IMR-90 (cell line): ENCODE measurements around the gene TOMM20. TPM values are rescaled to one million over a fixed set of nuclear protein-coding genes. Genes with fewer than 3 reads are reported as not detected.

Experiments
- ATAC-seq: fragments of 200-7000 bp; cut with Tn5 transposase; 2 replicates; pipeline ENCODE4 v1.9.1; 2020; ENCODE audit warnings: low read depth, mild to moderate bottlenecking, moderate library complexity
- BruUV-seq: library from RNA; stranded (reverse); fragments of 400-500 nt; replicated peaks from 2 replicates; lab custom pipeline; 2021; lab: Mats Ljungman, UMichigan
- CTCF ChIA-PET: fragments of 300-600 bp; formaldehyde crosslinking; extraction: SDS; loops from one replicate; lab custom pipeline; 2021; ENCODE audit warnings: antibody characterized with exemption; lab: Yijun Ruan, JAX
- POLR2A ChIA-PET: fragments of 300-600 bp; sonication (Branson Sonifier 250); formaldehyde crosslinking; loops from one replicate; lab custom pipeline; 2022; ENCODE audit warnings: antibody characterized with exemption; ENCODE audit not compliant: unreplicated experiment; lab: Charles Lee
- DNase-seq: peaks from one replicate; pipeline ENCODE4 v3.0.0; 2013
- H2AFZ ChIP-seq: replicated peaks from 2 replicates; pipeline ENCODE3; 2013; ENCODE audit warnings: low read length, mild to moderate bottlenecking; ENCODE audit not compliant: poor library complexity
- H2AK5ac ChIP-seq: 2 replicates; pipeline ENCODE4 v1.6.1; 2013; ENCODE audit warnings: low read depth, low read length, inconsistent platforms
- H2AK9ac ChIP-seq: replicated peaks from 2 replicates; pipeline ENCODE3; 2013; ENCODE audit warnings: mild to moderate bottlenecking, low read depth, low read length, moderate library complexity; ENCODE audit not compliant: poor library complexity
- H2BK120ac ChIP-seq: 2 replicates; pipeline ENCODE4 v1.6.1; 2013; ENCODE audit warnings: low read depth, low read length, inconsistent platforms
- H2BK15ac ChIP-seq: 3 replicates; pipeline ENCODE4 v1.6.1; 2013; ENCODE audit warnings: low read depth, low read length, inconsistent platforms
- H2BK20ac ChIP-seq: 2 replicates; pipeline ENCODE4 v1.6.1; 2013; ENCODE audit warnings: low read depth, mild to moderate bottlenecking, inconsistent platforms, low read length, moderate library complexity
- H2BK5ac ChIP-seq: 2 replicates; pipeline ENCODE4 v1.6.1; 2013; ENCODE audit warnings: mild to moderate bottlenecking, low read depth, low read length, inconsistent platforms; ENCODE audit not compliant: poor library complexity, severe bottlenecking
- H3K14ac ChIP-seq: replicated peaks from 2 replicates; pipeline ENCODE4 v1.6.1; 2013; ENCODE audit warnings: low read depth, low read length, inconsistent platforms
- H3K18ac ChIP-seq: 2 replicates; pipeline ENCODE4 v1.6.1; 2013; ENCODE audit warnings: low read depth, low read length, control low read depth
- H3K23ac ChIP-seq: 2 replicates; pipeline ENCODE4 v1.6.1; 2013; ENCODE audit warnings: low read depth, low read length, inconsistent platforms
- H3K27ac ChIP-seq: 2 replicates; pipeline ENCODE4 v1.5.1; 2013; ENCODE audit warnings: mild to moderate bottlenecking, control low read depth, low read length; ENCODE audit not compliant: insufficient read depth
- H3K27me3 ChIP-seq: 2 replicates; pipeline ENCODE4 v1.6.1; 2013; ENCODE audit warnings: low read length; ENCODE audit not compliant: control insufficient read depth, insufficient read depth
- H3K36me3 ChIP-seq: 2 replicates; pipeline ENCODE4 v1.6.1; 2013; ENCODE audit warnings: low read length, mixed read lengths; ENCODE audit not compliant: control insufficient read depth, insufficient read depth
- H3K4ac ChIP-seq: 2 replicates; pipeline ENCODE4 v1.6.1; 2013; ENCODE audit warnings: low read depth, low read length, inconsistent platforms
- H3K4me1 ChIP-seq: 2 replicates; pipeline ENCODE4 v1.6.1; 2013; ENCODE audit warnings: low read length, mixed read lengths; ENCODE audit not compliant: control insufficient read depth, insufficient read depth
- H3K4me2 ChIP-seq: 2 replicates; pipeline ENCODE4 v1.6.1; 2013; ENCODE audit warnings: low read depth, mild to moderate bottlenecking, control low read depth, low read length, moderate library complexity
- H3K4me3 ChIP-seq: 2 replicates; pipeline ENCODE4 v1.5.1; 2013; ENCODE audit warnings: low read depth, mild to moderate bottlenecking, control low read depth, low read length, moderate library complexity; ENCODE audit not compliant: insufficient read depth
- H3K56ac ChIP-seq: 2 replicates; pipeline ENCODE4 v1.6.1; 2013; ENCODE audit warnings: low read length, inconsistent platforms; ENCODE audit not compliant: insufficient read depth; ENCODE audit errors: extremely low read depth
- H3K79me1 ChIP-seq, 2 experiments: 2 replicates each; pipeline ENCODE4 v1.6.1; 2013; ENCODE audit warnings: low read length in 2 of 2, inconsistent platforms in 1 of 2, low read depth in 1 of 2
- H3K9ac ChIP-seq: 2 replicates; pipeline ENCODE4 v1.6.1; 2013; ENCODE audit warnings: low read depth, low read length, control low read depth
- H3K9me1 ChIP-seq: 2 replicates; pipeline ENCODE4 v1.6.1; 2013; ENCODE audit warnings: low read length, inconsistent platforms; ENCODE audit not compliant: insufficient read depth
- H3K9me3 ChIP-seq: 2 replicates; pipeline ENCODE4 v1.6.1; 2013; ENCODE audit warnings: low read length; ENCODE audit not compliant: control insufficient read depth, insufficient read depth
- H4K20me1 ChIP-seq: 2 replicates; pipeline ENCODE4 v1.6.1; 2013; ENCODE audit warnings: low read length, inconsistent platforms; ENCODE audit not compliant: insufficient read depth
- H4K5ac ChIP-seq: 2 replicates; pipeline ENCODE4 v1.6.1; 2013; ENCODE audit warnings: mild to moderate bottlenecking, low read depth, low read length, control low read depth
- H4K8ac ChIP-seq, 2 experiments: 2 replicates each; pipeline ENCODE4 v1.6.1; 2013; ENCODE audit warnings: low read depth in 2 of 2, low read length in 2 of 2, control low read depth in 1 of 2, inconsistent platforms in 1 of 2
- H4K91ac ChIP-seq: 2 replicates; pipeline ENCODE4 v1.6.1; 2013; ENCODE audit warnings: low read depth, low read length, inconsistent platforms; ENCODE audit not compliant: insufficient read depth
- CEBPB ChIP-seq: IDR thresholded peaks from 2 replicates; pipeline ENCODE4 v1.6.1; 2012; ENCODE audit warnings: low read depth, low read length, improper control_type of control experiment
- CHD1 ChIP-seq: IDR thresholded peaks from 2 replicates; pipeline ENCODE4 v1.6.1; 2012; ENCODE audit warnings: low read depth, low read length, improper control_type of control experiment
- CTCF ChIP-seq: conservative IDR thresholded peaks from 2 replicates; pipeline ENCODE4 v1.5.1; 2012; ENCODE audit warnings: mild to moderate bottlenecking, low read depth, low read length, improper control_type of control experiment
- ELK1 ChIP-seq: fragments of 150-350 bp; IDR thresholded peaks from 2 replicates; pipeline ENCODE4 v1.6.1; 2016; ENCODE audit warnings: low read depth, mild to moderate bottlenecking, low read length, moderate library complexity, borderline replicate concordance
- FOS ChIP-seq: fragments of 150-350 bp; IDR thresholded peaks from 2 replicates; pipeline ENCODE4 v1.6.1; 2016; ENCODE audit warnings: low read depth, low read length
- MAFK ChIP-seq: IDR thresholded peaks from 2 replicates; pipeline ENCODE4 v1.6.1; 2012; ENCODE audit warnings: low read depth, low read length, improper control_type of control experiment
- MXI1 ChIP-seq: IDR thresholded peaks from 2 replicates; pipeline ENCODE4 v1.6.1; 2012; ENCODE audit warnings: low read depth, mild to moderate bottlenecking, low read length, moderate library complexity, borderline replicate concordance
- NFE2L2 ChIP-seq: fragments of 150-350 bp; IDR thresholded peaks from 2 replicates; pipeline ENCODE4 v1.6.1; 2016; ENCODE audit warnings: low read depth, mild to moderate bottlenecking, low read length
- RAD21 ChIP-seq: IDR thresholded peaks from 2 replicates; pipeline ENCODE4 v1.6.1; 2012; ENCODE audit warnings: low read length, improper control_type of control experiment
- RFX5 ChIP-seq: IDR thresholded peaks from 2 replicates; pipeline ENCODE4 v1.8.0; 2012; ENCODE audit warnings: low read depth, mild to moderate bottlenecking, low read length, moderate library complexity
- SMC3 ChIP-seq: fragments of 150-350 bp; IDR thresholded peaks from 2 replicates; pipeline ENCODE4 v1.6.1; 2016; ENCODE audit warnings: low read depth, mild to moderate bottlenecking, antibody characterized with exemption, low read length, moderate library complexity
- WGBS, 2 experiments: methylation state at CpG; one replicate each; pipeline versions ENCODE4 v1.1.5 to v1.1.7; 2013; ENCODE audit warnings: missing lambda C conversion rate in 2 of 2; ENCODE audit not compliant: insufficient read length in 1 of 2; ENCODE audit errors: extremely low coverage in 2 of 2; 5-methylcytosine and 5-hydroxymethylcytosine counted together
- dilution Hi-C: fragments of 300-500 bp; cut with HindIII; formaldehyde crosslinking; loops from one replicate; pipeline ENCODE4 v1.14.3; 2018; ENCODE audit warnings: low sequenced_read_pairs; ENCODE audit not compliant: unreplicated experiment
- in situ Hi-C: fragments of 300-500 bp; cut with MboI; formaldehyde crosslinking; loops from 3 replicates; pipeline ENCODE4 v1.14.3; 2019; ENCODE audit warnings: low sequenced_read_pairs, inconsistent platforms, mixed read lengths
- intact Hi-C: fragments of 100-400 bp; cut with micrococcal nuclease; formaldehyde crosslinking; loops from 2 replicates; pipeline ENCODE4 v1.10.0; 2022
- polyA plus RNA-seq, 3 experiments: library from polyadenylated mRNA; depleted of rRNA; stranded (reverse); fragments of >200 nt; gene quantifications; 2 replicates each; pipeline ENCODE4 v1.2.3, GENCODE V29; 2012; ENCODE audit warnings: low replicate concordance in 1 of 3
- total RNA-seq: library from RNA; depleted of rRNA; stranded (reverse); fragments of >200 nt; gene quantifications from 2 replicates; pipeline ENCODE4 v1.2.3, GENCODE V29; 2012
- TF ChIP-seq, protein P1 (sequence below): fragments of 150-350 bp; IDR thresholded peaks from 2 replicates; pipeline ENCODE4 v1.6.1; 2017; ENCODE audit warnings: mild to moderate bottlenecking, antibody characterized with exemption, low read length, low read depth

Gene TOMM20
- total and polyA plus RNA-seq, 2 of the 4 experiments (the other 2 are of a cell fraction) = 75.3 to 84.4 TPM

- TF ChIP-seq SMC3 = no peak
These were observed 26.9 kb downstream of the TOMM20 start (continued) for GRCh38 chr1:235101558-235102258.

DNA sequence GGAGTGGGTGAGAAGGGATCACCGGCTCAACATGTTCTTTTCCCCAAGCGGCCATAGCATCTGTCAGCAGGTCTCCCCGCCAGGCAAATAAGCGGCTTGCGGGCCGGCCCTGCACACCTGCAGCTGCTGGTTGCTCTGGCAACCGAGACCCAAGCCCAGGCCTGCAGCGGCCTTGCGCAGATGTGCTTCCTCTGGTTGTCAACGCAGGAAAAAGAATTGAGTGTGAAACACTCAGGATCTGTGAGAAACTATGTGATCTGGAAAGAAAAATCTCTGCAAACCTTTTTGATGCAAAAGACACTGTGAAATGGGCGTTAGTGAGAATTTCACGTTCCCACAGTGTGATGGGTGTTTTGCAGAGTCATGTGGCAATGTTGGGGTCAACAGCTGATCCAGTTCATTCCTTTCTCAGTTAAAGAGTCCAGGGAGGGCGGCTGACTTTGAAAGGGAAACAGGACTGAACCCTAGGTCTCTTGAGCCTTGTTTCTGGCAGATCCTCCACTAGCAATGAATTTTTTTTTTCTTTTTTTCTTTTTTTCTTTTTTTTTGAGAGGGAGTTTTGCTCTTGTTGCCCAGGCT is 28.4 kb downstream of the TOMM20 start:
- H3K9ac ChIP-seq = no peak overlapping the region
- TF ChIP-seq RAD21 (no peak), CEBPB (no peak), SMC3 (no peak), CHD1 (no peak), CTCF (no peak), MXI1 (no peak), NFE2L2 (no peak), ELK1 (no peak), MAFK (no peak), FOS (no peak), RFX5 (no peak)
- TF ChIP-seq, protein P1, sequence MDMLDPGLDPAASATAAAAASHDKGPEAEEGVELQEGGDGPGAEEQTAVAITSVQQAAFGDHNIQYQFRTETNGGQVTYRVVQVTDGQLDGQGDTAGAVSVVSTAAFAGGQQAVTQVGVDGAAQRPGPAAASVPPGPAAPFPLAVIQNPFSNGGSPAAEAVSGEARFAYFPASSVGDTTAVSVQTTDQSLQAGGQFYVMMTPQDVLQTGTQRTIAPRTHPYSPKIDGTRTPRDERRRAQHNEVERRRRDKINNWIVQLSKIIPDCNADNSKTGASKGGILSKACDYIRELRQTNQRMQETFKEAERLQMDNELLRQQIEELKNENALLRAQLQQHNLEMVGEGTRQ = no peak

More for the DNA sequence above, 28.4 kb downstream of the TOMM20 start:
- Histone ChIP-seq H3K79me1 (peaks cover 0 to 8% of the 10 kb centered on the region in 2 experiments; a peak in 1 of 4 replicates), H2AFZ (no peak overlapping the region), H3K4ac (no peak overlapping the region), H3K14ac (no peak overlapping the region), H3K9me1 (peaks cover 3% of the 10 kb centered on the region), H3K9me3 (no peaks in the 10 kb centered on the region), H3K4me1 (peaks cover 7% of the 10 kb centered on the region), H4K8ac (no peak overlapping the region), H2BK120ac (no peak overlapping the region), H3K4me2 (no peak overlapping the region), H2BK15ac (no peak overlapping the region), H3K27me3 (no peaks in the 10 kb centered on the region), H2BK5ac (no peak overlapping the region), H2AK5ac (no peak overlapping the region), H4K91ac (no peak overlapping the region), H3K18ac (no peak overlapping the region), H2AK9ac (no peak overlapping the region), H3K23ac (no peak overlapping the region), H3K36me3 (no peaks in the 10 kb centered on the region), H4K5ac (no peak overlapping the region), H4K20me1 (no peaks in the 10 kb centered on the region), H3K4me3 (no peak overlapping the region), H3K27ac (no peak overlapping the region), H2BK20ac (no peak overlapping the region), H3K56ac (no peak overlapping the region)
- in situ Hi-C loops = loop anchor here (10.0 to 25.0 kb wide), 2 partner anchors 315 to 963 kb away; no protein-coding TSS in a partner anchor
- POLR2A ChIA-PET = no interaction called here
- dilution Hi-C loops = no loop called here
- no TSS peak for BruUV-seq
- intact Hi-C loops = no loop called here
- 40% methylated on average over 1 of the region's 13 CpGs; no CpG with 5 or more reads in 1 of the 2 experiments for WGBS, 2 experiments
- ATAC-seq = no peak
- CTCF ChIA-PET = no interaction called here
- DNase-seq = no peak
